ENCODE measurements around the gene DNAAF5.

The DNAAF5 gene

DNA sequence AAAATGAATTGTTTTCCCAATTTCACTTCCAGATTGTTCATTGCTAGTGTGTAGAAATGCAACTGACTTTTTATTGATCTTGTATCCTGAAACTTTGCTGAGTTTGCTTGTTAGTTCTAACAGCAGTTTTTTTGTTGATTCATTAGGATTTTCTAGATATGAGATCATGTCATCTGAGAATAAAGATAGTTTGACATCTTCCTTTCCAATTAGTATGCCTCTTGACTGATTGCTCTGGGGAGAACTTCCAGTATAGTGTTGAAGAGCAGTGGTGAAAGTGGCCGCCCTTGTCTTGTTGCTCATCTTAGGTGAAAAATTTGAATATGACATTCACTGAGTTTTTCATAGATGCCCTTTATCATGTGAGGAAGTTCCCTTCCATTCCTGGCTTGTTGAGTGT is 93.8 kb downstream of the DNAAF5 start:
- DNase-seq = no peak

DNA sequence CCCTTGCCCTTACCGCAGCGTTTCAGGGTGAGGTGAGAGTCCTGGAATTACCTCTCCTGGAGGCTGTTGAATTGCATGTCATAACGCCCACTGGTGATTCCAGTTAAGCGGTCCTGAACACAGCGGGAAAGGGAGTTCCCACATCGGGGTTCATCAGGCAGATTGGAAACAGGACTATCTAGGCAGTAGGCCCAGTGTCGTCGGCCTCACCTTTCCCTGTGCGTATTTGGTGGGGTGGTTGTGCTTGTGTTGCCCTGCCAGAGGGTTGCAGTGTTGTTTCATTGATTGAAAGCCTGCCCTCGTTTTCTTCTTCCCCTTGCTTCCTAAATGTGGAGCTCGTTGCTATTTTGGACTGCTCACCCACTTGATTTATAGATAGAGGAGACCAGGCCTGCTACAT is 95.2 kb downstream of the DNAAF5 start:
- no peak for DNase-seq

DNA sequence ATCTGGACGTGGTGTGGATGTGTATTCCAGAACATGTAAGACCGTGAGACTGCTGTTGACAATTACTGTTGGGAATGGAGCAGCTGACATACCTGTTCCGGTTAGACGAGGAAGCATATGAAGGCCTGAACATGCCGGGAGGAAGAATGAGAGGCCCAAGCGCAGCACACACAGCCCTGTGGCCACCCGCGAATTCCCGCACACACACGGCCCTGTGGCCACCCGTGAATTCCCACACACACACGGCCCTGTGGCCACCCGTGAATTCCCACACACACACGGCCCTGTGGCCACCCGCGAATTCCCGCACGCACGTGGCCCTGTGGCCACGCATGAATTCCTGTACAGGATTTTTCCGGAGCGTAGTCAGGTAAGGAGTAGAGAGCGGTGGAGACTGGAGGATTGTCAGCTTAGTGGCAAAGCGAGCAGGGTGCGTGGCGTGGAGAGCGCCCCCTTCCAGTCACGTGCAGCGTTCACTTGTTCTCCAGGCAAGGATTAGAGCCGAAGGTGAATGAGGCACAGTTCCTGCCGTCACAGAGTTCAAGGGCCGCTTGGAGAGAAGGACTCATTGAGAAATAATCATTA is 96.3 kb downstream of the DNAAF5 start:
- no peak for DNase-seq

DNA sequence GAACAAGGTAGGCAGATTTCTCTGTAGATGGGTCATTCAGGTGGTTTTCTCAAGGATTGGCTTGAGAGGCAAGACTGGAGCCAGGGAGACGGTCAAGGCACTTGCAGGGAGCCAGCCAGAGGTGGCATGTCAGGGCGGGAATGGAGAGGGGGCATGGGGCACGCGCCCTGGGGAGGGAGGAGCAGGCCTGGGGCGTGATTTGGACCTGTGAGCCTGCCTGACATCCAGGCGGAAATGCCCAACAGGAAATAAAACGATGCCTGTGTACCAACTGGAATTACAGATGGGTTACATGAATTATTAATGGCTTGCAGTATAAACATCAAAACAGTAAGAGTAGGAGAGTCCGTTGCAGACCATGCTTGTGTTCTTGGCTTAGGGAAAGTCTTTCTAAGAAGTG is 97.2 kb downstream of the DNAAF5 start:
- DNase-seq = no peak

DNA sequence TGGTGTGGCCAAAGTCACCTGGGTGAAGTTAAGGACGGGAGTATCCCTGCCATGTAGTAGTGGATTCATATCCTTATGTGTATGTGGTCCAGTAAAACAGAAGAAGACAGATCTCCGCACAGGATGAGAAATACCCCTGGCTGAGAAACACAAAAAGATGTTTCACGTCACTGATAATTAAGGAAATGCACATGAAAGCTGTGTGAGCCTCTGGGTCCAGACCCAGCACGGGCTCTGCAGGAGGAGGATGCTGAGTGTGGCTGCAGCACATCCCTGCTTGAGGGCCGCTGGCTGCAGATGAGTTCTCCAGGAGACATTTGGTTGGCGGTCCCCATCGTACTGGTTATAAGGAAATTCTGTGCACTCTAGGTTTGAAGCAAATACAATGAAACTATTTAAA is 97.6 kb downstream of the DNAAF5 start:
- no peak for DNase-seq

DNA sequence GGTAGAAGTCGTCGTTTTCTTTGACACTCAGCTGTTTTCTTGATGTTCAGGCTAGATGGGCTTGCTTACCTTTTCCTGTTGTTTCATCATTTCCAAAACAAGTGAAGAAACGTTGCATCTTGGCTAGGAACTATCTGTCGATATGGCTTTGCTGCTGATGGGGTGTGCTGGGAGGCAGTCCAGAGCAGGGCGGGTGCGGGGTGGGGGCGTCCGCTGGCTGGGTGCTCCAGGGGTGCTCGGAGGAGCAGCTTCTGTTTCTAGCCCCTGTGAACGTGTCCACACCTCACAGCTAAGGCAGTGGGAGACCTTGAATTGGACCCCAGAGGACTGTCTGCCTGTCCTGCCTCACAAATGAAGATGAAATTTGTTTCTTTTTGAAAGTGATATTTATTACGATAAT is 98.2 kb downstream of the DNAAF5 start:
- no peak for DNase-seq

DNA sequence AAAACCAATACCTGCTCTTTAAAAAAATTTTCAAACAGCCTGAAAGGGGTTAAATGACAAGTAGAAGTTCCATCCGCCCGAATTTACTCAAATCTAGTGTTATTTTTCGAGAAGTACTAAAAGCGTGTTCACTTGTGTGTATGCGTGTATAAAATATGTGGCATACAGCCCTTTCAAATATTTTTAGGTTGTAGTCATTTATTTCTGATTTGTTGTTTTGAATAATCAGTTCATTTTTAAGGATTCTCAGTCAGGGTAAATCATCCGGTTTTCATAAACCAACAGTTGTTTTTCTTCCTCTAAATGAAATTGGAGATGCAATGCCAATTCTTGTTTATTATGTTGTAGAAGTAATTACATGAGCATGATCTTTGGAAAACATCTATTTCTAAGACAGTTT is 98.9 kb downstream of the DNAAF5 start:
- no peak for DNase-seq

DNA sequence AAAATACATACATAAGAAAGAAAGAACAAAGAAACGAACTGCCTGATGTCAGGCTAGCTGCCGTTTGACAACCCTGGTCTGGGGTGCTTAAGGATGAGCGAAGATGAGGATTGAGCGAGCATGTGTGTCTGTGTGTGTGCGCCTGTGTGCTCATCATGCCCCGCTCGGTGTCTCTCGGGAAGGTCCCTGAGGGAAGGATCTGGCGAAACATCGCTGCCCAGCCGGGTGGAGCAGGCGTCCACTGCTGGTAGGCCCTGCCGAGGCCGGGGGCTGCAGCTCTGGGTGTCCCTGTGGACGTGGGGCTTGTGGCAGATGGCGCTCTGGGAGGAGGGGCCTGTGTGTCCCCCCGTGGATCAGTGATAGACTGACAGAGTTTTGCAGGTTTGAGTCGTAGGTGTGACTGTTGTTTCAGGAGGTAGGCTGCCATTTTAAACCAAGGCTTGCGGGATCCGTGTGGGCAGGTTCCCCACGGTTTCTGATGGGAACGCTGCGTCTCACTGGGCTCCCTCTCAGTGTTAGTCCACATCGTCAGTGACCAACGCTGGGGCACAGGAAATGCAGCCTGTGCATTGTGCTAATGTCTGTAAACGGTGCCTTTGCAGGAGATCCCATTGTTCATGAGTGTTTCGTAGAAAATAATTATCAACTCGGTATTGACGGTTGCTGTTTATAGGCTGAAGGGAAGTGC is 99.9 kb downstream of the DNAAF5 start:
- DNase-seq = no peak

DNA sequence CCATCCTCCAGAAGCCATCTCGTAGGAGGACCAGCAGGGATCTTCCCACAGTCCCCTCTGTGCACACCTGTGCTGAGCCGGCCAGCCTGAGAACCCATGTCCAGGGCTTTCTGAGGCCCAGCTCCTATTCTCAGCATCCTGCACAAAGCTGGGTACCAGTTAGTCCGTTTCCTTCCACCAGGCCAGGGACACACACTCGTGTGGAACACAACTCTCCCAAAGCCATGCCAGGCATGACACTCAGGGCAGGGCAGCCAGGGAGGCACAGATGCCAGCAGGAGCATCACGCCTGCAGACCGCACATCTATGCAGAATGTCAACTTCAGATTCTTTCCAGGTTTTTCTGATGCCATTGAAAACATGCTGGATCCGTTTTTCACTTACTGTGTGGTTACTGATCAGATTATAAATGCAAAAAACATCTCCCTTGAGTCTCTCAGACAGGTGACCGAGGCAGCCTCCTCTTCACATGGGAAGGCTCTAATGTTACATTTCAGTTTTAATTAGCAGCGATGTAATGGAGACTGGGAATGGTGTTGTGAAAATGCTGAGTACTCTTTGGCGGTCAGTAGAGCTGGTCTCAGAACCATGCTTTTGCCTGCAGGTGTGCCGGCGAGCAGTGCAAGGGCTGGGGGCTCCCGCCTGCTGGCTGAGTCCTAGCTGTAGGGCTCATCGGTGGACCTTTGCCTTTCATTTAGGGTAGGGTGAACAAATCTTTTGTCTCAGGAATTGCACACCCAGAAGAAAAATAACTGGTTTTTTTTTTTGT is 102.5 kb downstream of the DNAAF5 start:
- no peak for DNase-seq

DNA sequence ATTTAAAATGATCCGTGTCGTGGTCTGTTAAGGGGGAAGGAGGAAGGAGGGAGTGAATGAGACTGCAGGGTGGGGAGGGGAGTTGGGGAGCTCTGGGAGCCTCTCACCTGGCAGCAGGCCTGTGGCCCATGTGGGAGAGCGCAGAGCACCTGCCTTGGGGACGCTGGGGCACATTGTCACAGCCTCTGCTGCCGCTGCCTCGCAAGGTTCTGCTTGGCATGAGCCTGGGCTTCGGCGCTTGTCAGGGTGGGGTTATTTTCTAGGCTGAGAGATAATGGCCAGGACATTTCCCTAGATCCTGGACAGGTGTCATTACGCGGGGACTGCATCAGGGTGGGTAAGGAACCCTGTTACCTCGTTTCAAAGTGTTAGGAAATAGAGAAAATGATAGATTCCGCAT is 103.6 kb downstream of the DNAAF5 start:
- DNase-seq = no peak

DNA sequence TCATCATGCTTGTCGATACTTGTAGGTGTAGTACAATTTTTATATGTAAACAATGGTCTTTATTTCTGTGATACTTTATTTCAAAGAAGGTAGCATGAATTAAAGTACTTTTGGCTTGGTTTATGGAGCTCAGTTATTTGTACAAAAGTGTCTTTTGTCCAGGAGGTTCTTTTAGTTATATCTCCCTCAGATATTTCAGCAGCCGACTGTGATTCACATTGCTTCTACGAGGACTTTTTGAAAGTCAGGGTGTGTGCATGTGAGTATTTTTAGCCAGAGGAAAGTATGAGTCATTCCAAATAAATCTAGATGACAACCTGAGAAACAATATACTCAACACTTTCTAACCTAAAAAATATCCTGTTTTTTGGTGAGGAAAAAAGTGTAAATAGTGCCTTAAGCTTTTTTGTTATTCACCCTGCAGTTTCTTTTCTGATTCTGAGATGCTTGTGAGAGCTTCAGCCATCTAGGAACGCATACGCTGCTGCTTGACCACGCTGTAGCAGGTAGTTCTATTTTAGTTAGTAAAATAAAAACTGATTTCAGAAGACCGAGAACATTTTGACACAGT is 105.2 kb downstream of the DNAAF5 start:
- DNase-seq = no peak

DNA sequence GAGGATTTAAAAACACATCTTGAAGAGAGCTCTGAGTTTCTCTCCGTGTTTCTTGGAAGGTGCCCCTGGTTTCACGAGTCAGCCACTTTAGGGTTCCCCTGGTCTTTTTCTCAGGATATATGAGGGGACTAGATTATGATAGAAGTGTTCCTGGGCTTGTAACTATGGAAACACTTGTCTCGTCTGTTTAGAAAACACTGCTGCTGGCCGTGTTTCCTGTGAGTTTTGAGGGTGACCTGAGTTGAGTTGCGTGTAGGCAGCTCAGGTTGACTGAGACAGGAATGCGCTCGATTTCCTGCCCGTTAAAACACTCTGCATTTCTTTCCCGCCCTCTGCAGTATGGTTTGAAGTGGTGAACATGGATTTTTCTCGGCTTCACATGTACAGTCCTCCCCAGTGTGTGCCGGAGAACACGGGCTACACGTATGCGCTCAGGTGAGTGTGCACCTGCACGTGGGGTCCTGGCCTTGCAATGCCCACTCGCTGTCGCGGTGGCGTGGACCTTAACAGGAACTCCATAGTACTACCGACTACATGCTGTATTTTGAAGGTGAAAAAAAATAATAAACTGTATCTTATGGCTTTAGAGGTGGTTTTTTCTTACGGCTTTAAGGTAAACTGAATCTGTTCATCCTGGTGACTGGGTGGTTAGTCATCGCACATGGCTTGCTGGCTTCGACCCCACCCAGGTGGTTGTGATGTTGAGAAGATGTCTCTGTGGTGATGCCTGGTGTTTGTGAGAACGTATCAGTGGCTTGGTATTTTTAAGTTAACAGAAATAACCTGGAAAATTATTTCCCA is 105.9 kb downstream of the DNAAF5 start, which contains the start of gene SUN1:
TSS of gene SUN1 (plus strand) at position 310 of the 801 bp plus-strand sequence. CDS start at position 359, 49 bp downstream.
- peak in 2 of 4 experiments; percentile 27 to 57 for DNase-seq

DNA sequence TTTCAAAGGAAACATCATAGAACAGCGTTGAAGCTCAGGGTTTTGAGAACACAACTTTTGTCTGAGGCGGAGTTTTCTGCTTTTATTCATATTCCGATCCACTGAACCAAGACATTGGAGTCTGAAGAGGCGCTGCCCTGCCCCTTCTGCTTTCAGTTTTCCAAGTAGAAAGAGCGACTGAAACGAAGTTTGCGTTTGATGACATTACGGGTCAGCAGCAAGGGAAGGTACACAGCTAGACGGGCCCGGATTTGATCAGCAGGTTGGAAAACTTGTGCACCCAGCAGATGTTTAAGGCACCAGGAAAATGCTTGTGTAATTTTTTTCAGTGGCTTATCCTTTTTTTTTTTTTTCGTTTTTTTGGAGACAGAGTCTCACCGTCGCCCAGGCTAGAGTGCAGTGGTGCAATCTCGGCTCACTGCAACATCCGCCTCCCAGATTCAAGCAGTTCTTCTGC is 106.5 kb downstream of the DNAAF5 start:
- DNase-seq = no peak

DNA sequence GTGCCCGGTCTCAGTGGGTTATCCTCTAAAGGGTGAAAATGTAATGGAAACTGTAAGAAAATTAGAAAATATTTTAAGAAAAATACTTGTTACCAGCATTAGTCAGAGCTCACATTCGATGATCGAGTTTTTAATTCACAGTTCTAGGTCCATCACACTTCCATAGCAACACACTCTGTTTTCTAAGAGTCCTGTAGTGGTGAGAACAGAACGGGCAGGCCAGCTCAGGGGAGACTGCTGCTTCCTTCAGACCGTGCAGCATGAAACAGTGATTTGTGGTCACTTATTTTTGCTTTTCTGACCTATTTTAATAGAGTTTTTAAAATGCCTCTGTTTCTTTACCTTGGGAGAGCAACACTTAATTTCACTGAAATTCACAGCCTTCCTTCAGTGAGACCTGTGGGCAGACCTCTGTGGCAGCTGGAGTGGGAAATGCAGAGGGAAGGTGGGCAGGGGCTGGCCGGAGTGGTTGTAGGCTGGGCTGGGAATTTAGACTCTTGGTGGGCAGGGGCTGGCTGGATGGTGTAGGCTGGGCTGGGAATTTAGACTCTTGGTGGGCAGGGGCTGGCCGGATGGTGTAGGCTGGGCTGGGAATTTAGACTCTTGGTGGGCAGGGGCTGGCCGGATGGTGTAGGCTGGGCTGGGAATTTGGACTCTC is 107.2 kb downstream of the DNAAF5 start:
- DNase-seq = no peak

DNA sequence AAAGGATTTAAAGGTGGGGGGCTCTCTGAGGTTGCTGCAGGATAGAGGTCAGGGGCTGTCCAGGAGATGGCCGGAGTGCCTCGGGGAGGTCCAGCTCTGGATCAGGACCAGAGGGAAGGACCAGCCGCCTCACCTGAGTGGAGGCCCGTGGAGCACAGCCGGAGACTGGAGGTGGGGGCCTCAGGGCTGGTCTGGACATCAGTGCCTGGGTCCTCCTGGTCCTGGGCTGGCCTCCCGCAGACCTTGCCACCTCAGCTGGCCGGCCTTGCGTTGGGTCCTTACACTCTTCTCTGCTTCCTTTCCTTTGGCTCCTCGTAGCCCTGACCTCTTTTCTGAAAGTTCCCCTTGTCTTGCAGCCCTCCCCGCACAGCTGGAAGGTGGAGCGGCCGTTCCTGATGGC is 107.8 kb downstream of the DNAAF5 start:
- DNase-seq = no peak

DNA sequence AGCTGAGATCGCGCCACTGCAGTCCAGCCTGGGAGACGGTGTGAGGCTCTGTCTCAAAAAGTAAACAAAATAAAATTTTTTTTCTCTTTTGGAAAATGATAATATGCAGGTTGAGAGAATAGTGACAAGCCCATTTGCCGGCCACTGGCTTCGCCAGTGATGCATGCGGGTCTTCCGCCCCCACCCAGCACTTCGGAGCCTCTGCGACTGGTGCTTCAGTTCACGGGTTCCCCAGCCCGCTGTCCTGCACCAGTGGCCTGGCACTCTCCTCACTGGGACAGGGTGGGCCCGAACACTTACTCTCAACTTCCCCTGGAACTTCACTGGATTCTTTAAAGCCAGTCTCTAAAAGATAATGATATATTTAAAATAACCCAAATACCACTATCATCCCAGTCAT is 108.5 kb downstream of the DNAAF5 start:
- DNase-seq = no peak

DNA sequence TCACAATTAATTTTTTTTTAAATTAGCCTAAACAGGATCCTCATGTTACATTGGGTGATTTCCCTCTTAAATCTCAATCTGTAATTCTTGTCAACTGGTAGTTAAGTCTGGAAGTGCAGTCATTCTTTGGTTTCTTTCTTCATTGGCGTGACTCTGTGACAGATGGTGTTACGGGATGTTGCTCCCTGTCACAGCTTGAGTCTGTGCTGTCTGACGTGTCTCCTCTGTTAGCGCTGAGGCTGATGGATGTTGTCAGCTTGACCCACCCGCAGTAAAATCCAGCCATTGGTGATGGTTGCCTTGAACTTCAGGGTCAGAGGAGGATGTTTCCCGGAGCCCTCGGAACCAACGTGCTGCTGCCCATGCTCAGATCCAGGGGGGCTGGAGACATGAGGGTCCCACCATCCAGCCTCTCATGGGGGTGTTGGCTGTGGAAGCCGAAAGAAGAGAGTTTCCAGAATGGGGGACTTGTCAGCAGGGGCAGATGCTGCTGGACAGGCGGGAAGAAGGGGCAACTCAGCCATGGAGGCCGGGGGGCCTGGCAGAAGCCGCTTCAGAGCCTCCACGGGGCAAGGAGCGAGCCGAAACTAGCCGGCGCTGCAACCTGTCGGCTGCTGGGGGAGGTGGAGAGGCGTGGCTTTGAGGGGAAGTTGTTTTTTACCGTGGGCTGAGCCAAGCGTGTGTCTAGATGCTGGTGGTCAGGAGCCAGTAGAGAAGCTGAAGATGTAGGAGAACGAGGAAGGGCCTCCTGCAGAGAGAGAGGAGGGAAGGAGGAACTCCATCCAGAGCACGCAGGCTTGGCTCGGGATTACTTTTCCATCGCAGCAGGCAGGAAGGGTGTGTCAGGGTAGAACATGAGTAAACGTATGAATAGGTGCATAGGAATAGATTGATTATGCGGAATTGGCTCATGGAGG is 109.2 kb downstream of the DNAAF5 start:
- no peak for DNase-seq
